ENCODE measurements around the gene ZNF169. TPM values are rescaled to one million over a fixed set of nuclear protein-coding genes. Genes with fewer than 3 reads are reported as not detected.

Gene ZNF169
- polyA plus RNA-seq, 2 donors = 1.4 to 2.2 TPM

- Histone ChIP-seq H3K4me1 (ENCODE audit: control insufficient read depth in 2 of 2, insufficient read depth in 2 of 2, low read length in 1 of 2) (no peaks in the 10 kb centered on the region), H3K27me3 (ENCODE audit: control insufficient read depth in 1 of 2, insufficient read depth in 2 of 2, low read length in 2 of 2) (no peaks in the 10 kb centered on the region), H3K36me3 (ENCODE audit: control insufficient read depth in 2 of 2, insufficient read depth in 2 of 2, low read length in 1 of 2) (peaks cover 2 to 4% of the 10 kb centered on the region in 2 donors), H3K27ac (ENCODE audit: low read depth in 2 of 2, low read length in 1 of 2) (peak overlapping the region in 1 of 2 donors; percentile 22), H3K9me3 (ENCODE audit: control insufficient read depth in 2 of 2, insufficient read depth in 1 of 2, low read depth in 1 of 2, low read length in 1 of 2) (peaks cover 0 to 3% of the 10 kb centered on the region in 2 donors), H3K4me3 (ENCODE audit: low read depth in 1 of 2, low read length in 2 of 2) (no peak overlapping the region)
- 96 to 97% methylated on average over 9 of the region's 9 CpGs for WGBS, 2 donors
These were observed 21.4 kb downstream of the ZNF169 start for GRCh38 chr9:94280409-94280989.

- H3K27ac ChIP-seq (ENCODE audit: low read depth in 2 of 2, low read length in 1 of 2) = no peak overlapping the region
- H3K9me3 ChIP-seq (ENCODE audit: control insufficient read depth in 2 of 2, insufficient read depth in 1 of 2, low read depth in 1 of 2, low read length in 1 of 2) = peaks cover 0 to 3% of the 10 kb centered on the region in 2 donors
- H3K27me3 ChIP-seq (ENCODE audit: control insufficient read depth in 1 of 2, insufficient read depth in 2 of 2, low read length in 2 of 2) = no peaks in the 10 kb centered on the region
- no peak overlapping the region for H3K4me3 ChIP-seq (ENCODE audit: low read depth in 1 of 2, low read length in 2 of 2)
- H3K4me1 ChIP-seq (ENCODE audit: control insufficient read depth in 2 of 2, insufficient read depth in 2 of 2, low read length in 1 of 2) = no peaks in the 10 kb centered on the region
- peaks cover 2 to 4% of the 10 kb centered on the region in 2 donors for H3K36me3 ChIP-seq (ENCODE audit: control insufficient read depth in 2 of 2, insufficient read depth in 2 of 2, low read length in 1 of 2)
These were observed 22.0 kb downstream of the ZNF169 start for GRCh38 chr9:94281101-94281500.

- no peaks in the 10 kb centered on the region for H3K36me3 ChIP-seq (ENCODE audit: control insufficient read depth in 2 of 2, insufficient read depth in 2 of 2, low read length in 1 of 2)
- no peaks in the 10 kb centered on the region for H3K27me3 ChIP-seq (ENCODE audit: control insufficient read depth in 1 of 2, insufficient read depth in 2 of 2, low read length in 2 of 2)
- H3K9me3 ChIP-seq (ENCODE audit: control insufficient read depth in 2 of 2, insufficient read depth in 1 of 2, low read depth in 1 of 2, low read length in 1 of 2) = no peaks in the 10 kb centered on the region
- WGBS, 2 donors = 96 to 98% methylated on average over 3 of the region's 3 CpGs
- no peak overlapping the region for H3K4me3 ChIP-seq (ENCODE audit: low read depth in 1 of 2, low read length in 2 of 2)
- H3K4me1 ChIP-seq (ENCODE audit: control insufficient read depth in 2 of 2, insufficient read depth in 2 of 2, low read length in 1 of 2) = no peaks in the 10 kb centered on the region
- H3K27ac ChIP-seq (ENCODE audit: low read depth in 2 of 2, low read length in 1 of 2) = no peak overlapping the region
These were observed 27.0 kb downstream of the ZNF169 start for GRCh38 chr9:94286116-94286515.

- Histone ChIP-seq H3K27ac (ENCODE audit: low read depth in 2 of 2, low read length in 1 of 2) (no peak overlapping the region), H3K36me3 (ENCODE audit: control insufficient read depth in 2 of 2, insufficient read depth in 2 of 2, low read length in 1 of 2) (peaks cover 2 to 7% of the 10 kb centered on the region in 2 donors), H3K4me1 (ENCODE audit: control insufficient read depth in 2 of 2, insufficient read depth in 2 of 2, low read length in 1 of 2) (no peaks in the 10 kb centered on the region), H3K9me3 (ENCODE audit: control insufficient read depth in 2 of 2, insufficient read depth in 1 of 2, low read depth in 1 of 2, low read length in 1 of 2) (no peaks in the 10 kb centered on the region), H3K27me3 (ENCODE audit: control insufficient read depth in 1 of 2, insufficient read depth in 2 of 2, low read length in 2 of 2) (no peaks in the 10 kb centered on the region), H3K4me3 (ENCODE audit: low read depth in 1 of 2, low read length in 2 of 2) (no peak overlapping the region)
- WGBS, 2 donors = 85% methylated on average over 7 of the region's 7 CpGs
These were observed 28.9 kb downstream of the ZNF169 start for GRCh38 chr9:94287877-94288513.

GRCh38 chr9:94289691-94290090 is 30.6 kb downstream of the ZNF169 start:
- Histone ChIP-seq H3K36me3 (ENCODE audit: control insufficient read depth in 2 of 2, insufficient read depth in 2 of 2, low read length in 1 of 2) (peaks cover 4 to 7% of the 10 kb centered on the region in 2 donors), H3K9me3 (ENCODE audit: control insufficient read depth in 2 of 2, insufficient read depth in 1 of 2, low read depth in 1 of 2, low read length in 1 of 2) (no peaks in the 10 kb centered on the region), H3K4me1 (ENCODE audit: control insufficient read depth in 2 of 2, insufficient read depth in 2 of 2, low read length in 1 of 2) (no peaks in the 10 kb centered on the region), H3K27me3 (ENCODE audit: control insufficient read depth in 1 of 2, insufficient read depth in 2 of 2, low read length in 2 of 2) (no peaks in the 10 kb centered on the region), H3K4me3 (ENCODE audit: low read depth in 1 of 2, low read length in 2 of 2) (no peak overlapping the region), H3K27ac (ENCODE audit: low read depth in 2 of 2, low read length in 1 of 2) (no peak overlapping the region)
- 88 to 89% methylated on average over 2 of the region's 2 CpGs for WGBS, 2 donors

GRCh38 chr9:94298949-94299599 is 40.0 kb downstream of the ZNF169 start:
- no peak overlapping the region for H3K27ac ChIP-seq (ENCODE audit: low read depth in 2 of 2, low read length in 1 of 2)
- peaks cover 0 to 8% of the 10 kb centered on the region in 2 donors for H3K4me1 ChIP-seq (ENCODE audit: control insufficient read depth in 2 of 2, insufficient read depth in 2 of 2, low read length in 1 of 2)
- H3K27me3 ChIP-seq (ENCODE audit: control insufficient read depth in 1 of 2, insufficient read depth in 2 of 2, low read length in 2 of 2) = no peaks in the 10 kb centered on the region
- H3K4me3 ChIP-seq (ENCODE audit: low read depth in 1 of 2, low read length in 2 of 2) = no peak overlapping the region
- peaks cover 3 to 4% of the 10 kb centered on the region in 2 donors for H3K36me3 ChIP-seq (ENCODE audit: control insufficient read depth in 2 of 2, insufficient read depth in 2 of 2, low read length in 1 of 2)
- no peaks in the 10 kb centered on the region for H3K9me3 ChIP-seq (ENCODE audit: control insufficient read depth in 2 of 2, insufficient read depth in 1 of 2, low read depth in 1 of 2, low read length in 1 of 2)
- 78 to 84% methylated on average over 9 of the region's 9 CpGs for WGBS, 2 donors

- H3K4me1 ChIP-seq (ENCODE audit: control insufficient read depth in 2 of 2, insufficient read depth in 2 of 2, low read length in 1 of 2) = peaks cover 0 to 8% of the 10 kb centered on the region in 2 donors
- 94 to 95% methylated on average over 20 of the region's 20 CpGs for WGBS, 2 donors
- H3K4me3 ChIP-seq (ENCODE audit: low read depth in 1 of 2, low read length in 2 of 2) = no peak overlapping the region
- H3K27me3 ChIP-seq (ENCODE audit: control insufficient read depth in 1 of 2, insufficient read depth in 2 of 2, low read length in 2 of 2) = no peaks in the 10 kb centered on the region
- H3K9me3 ChIP-seq (ENCODE audit: control insufficient read depth in 2 of 2, insufficient read depth in 1 of 2, low read depth in 1 of 2, low read length in 1 of 2) = no peaks in the 10 kb centered on the region
- H3K36me3 ChIP-seq (ENCODE audit: control insufficient read depth in 2 of 2, insufficient read depth in 2 of 2, low read length in 1 of 2) = peaks cover 3 to 4% of the 10 kb centered on the region in 2 donors
- H3K27ac ChIP-seq (ENCODE audit: low read depth in 2 of 2, low read length in 1 of 2) = no peak overlapping the region
These were observed 41.6 kb downstream of the ZNF169 start for GRCh38 chr9:94300470-94301301.

GRCh38 chr9:94301583-94301982 is 42.5 kb downstream of the ZNF169 start:
- peaks cover 3 to 4% of the 10 kb centered on the region in 2 donors for H3K36me3 ChIP-seq (ENCODE audit: control insufficient read depth in 2 of 2, insufficient read depth in 2 of 2, low read length in 1 of 2)
- WGBS, 2 donors = 85 to 89% methylated on average over 5 of the region's 5 CpGs
- peaks cover 0 to 8% of the 10 kb centered on the region in 2 donors for H3K4me1 ChIP-seq (ENCODE audit: control insufficient read depth in 2 of 2, insufficient read depth in 2 of 2, low read length in 1 of 2)
- H3K27ac ChIP-seq (ENCODE audit: low read depth in 2 of 2, low read length in 1 of 2) = no peak overlapping the region
- H3K9me3 ChIP-seq (ENCODE audit: control insufficient read depth in 2 of 2, insufficient read depth in 1 of 2, low read depth in 1 of 2, low read length in 1 of 2) = no peaks in the 10 kb centered on the region
- H3K27me3 ChIP-seq (ENCODE audit: control insufficient read depth in 1 of 2, insufficient read depth in 2 of 2, low read length in 2 of 2) = no peaks in the 10 kb centered on the region
- no peak overlapping the region for H3K4me3 ChIP-seq (ENCODE audit: low read depth in 1 of 2, low read length in 2 of 2)

GRCh38 chr9:94302426-94302825 is 43.3 kb downstream of the ZNF169 start:
- WGBS, 2 donors = 54 to 81% methylated on average over 4 of the region's 4 CpGs
- Histone ChIP-seq H3K9me3 (ENCODE audit: control insufficient read depth in 2 of 2, insufficient read depth in 1 of 2, low read depth in 1 of 2, low read length in 1 of 2) (no peaks in the 10 kb centered on the region), H3K27me3 (ENCODE audit: control insufficient read depth in 1 of 2, insufficient read depth in 2 of 2, low read length in 2 of 2) (no peaks in the 10 kb centered on the region), H3K4me1 (ENCODE audit: control insufficient read depth in 2 of 2, insufficient read depth in 2 of 2, low read length in 1 of 2) (peaks cover 0 to 8% of the 10 kb centered on the region in 2 donors), H3K27ac (ENCODE audit: low read depth in 2 of 2, low read length in 1 of 2) (no peak overlapping the region), H3K4me3 (ENCODE audit: low read depth in 1 of 2, low read length in 2 of 2) (no peak overlapping the region), H3K36me3 (ENCODE audit: control insufficient read depth in 2 of 2, insufficient read depth in 2 of 2, low read length in 1 of 2) (peaks cover 3 to 4% of the 10 kb centered on the region in 2 donors)

All from esophagus (tissue), 2 donors.